GM12872 (cell line): ENCODE measurements around the gene PRR23E.

ENCODE experiments used
- TF ChIP-seq, protein P1 (sequence below): IDR thresholded peaks from 3 replicates; pipeline ENCODE4 v1.5.1; 2011; ENCODE audit warnings: low read depth, mild to moderate bottlenecking, low read length, moderate library complexity; ENCODE audit not compliant: insufficient read depth

The PRR23E gene

DNA sequence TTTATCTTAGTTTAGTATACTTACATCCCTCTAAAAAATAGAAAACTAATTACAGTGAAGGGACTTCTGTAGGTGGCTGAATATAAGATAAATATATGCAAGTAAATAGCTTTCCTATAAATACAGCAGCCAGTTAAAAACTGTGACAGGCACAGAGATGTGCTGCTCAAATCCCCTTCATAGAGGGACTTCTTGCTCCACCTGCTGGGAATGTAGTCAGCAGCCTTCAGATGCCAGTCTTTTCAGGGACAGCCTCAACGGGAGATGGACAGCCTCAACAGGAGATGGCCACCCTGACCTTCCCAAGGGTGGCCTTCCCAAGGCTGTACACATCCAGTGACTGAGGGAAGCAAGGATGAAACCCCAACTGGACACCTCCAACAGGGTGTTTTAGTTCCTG is 15.7 kb upstream of the PRR23E start:
- TF ChIP-seq, protein P1, sequence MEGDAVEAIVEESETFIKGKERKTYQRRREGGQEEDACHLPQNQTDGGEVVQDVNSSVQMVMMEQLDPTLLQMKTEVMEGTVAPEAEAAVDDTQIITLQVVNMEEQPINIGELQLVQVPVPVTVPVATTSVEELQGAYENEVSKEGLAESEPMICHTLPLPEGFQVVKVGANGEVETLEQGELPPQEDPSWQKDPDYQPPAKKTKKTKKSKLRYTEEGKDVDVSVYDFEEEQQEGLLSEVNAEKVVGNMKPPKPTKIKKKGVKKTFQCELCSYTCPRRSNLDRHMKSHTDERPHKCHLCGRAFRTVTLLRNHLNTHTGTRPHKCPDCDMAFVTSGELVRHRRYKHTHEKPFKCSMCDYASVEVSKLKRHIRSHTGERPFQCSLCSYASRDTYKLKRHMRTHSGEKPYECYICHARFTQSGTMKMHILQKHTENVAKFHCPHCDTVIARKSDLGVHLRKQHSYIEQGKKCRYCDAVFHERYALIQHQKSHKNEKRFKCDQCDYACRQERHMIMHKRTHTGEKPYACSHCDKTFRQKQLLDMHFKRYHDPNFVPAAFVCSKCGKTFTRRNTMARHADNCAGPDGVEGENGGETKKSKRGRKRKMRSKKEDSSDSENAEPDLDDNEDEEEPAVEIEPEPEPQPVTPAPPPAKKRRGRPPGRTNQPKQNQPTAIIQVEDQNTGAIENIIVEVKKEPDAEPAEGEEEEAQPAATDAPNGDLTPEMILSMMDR = no peak

DNA sequence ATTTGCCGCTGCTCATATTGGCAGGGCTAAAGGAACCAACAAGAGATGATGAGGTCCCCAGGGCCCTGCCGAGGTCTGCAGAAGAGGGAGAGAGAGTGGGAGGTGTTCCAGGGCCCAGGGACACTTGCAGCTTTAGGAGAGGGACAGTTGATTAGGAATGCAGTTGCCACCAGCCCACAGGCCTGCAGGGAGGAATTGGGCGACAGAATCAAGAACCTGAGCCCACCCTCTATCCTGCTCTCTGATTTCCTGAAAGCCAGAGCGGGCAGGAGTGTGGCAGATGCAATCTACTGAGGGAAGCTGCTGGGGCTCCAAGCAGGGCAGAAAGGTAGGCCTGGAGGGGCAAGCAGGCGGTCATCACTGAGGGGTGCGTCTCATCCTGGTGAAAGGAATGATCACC is 12.1 kb upstream of the PRR23E start:
- TF ChIP-seq, protein P1 = no peak

DNA sequence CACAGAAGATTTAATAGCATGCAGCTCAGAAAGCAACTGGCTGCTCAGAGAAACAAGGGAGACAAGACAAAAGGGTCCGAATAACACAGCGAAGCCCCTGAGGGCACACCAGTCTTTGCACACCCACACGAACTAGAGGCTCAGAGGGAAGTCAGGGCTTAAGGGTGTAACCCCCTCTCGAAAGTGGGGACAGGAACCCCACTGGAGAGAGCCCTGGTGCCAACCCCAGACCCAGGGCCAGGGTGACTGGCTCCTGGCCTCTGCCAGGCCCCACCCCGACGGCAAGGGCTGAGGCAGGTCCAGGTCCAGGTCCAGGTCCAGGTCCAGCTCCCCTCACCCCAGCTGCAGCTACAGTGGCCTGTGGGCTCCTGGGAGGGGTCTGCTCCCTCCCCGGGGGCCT is 10.5 kb upstream of the PRR23E start:
- TF ChIP-seq, protein P1 = no peak

DNA sequence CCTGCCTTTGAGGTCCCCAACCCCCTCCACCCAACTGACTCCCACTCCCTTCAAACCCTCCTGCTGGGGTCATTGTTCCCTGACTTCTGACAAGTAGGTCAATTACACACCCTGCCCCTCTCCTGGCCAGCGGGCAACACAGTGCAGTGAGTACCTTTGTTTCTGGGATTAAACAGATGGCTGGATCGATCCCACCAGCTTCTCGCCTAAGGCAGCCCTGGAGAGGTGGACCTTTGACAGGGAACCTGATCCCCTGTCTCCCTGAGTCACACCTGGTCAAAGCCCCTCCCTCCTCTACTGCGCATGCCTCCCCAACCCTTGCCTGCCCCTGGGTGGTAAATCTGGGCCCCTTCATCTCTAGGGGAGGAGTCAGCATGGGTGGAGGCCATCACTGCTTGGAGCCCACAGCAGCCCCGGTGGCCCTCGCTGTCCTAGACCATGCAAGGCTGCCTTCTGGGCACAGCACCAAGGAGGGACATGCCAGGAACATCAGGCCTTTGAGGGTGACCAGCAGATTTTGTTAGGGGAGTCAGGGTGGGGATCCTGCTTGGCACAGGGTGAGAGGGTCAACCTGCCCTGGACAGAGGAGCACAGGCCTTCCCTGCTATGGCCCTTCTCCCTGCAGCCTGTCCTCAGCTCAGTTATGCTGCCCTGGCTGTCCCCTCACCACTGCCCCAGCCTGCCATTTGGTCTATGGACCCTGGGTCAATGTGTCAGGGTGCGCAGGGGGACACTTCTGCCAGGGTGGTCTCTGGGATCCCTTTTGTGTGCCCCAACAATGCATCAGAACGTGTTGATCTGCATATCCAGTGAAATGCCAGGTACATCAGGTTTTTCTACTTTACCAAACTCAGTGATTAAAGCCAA is 9.8 kb upstream of the PRR23E start:
- TF ChIP-seq, protein P1 = no peak

DNA sequence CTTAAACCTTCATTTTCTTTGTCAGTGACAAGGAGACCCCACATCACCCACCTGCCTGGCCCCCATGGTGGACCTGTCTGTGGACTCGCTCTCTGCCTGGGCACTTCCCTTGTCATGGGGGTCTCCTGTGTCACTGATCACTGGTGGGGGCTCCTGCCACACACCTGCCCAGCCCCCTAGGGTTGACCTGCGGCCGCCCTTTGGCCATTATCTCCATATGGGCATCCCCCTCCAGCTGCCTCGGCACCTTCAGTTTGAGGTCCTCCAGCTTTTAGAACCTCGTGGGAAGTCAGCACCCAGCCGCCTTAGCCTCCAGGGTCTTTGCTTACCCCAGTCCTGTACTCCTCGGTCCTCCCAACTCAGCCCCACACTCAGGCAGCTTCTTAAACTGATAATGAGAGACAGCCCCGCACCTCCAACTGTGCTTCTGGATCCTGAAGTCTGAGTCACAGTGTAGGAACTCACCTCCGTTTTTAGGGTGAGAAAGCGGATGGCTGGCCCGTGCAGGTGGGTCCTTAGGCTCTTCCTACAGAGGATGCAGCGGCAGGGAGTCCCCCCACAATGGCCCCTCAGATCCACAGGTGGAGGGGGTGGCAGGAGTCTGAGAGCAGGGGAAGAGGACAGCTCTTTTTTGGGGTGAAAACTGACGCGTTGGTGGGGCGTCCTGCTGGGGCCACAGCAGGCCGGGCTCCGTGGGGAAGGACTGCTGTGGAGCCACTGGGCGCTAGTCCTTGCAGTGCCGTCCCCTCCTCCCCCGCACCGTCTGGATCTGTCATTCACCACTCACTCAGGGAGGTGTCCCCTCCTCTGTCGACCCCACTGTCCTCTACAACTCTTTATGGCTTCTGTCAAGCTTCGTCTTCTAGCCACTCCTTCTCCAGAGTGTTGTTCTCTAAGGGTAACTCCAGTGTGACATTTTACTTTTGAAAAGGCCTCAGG is 8.7 kb upstream of the PRR23E start:
- TF ChIP-seq, protein P1 = no peak

DNA sequence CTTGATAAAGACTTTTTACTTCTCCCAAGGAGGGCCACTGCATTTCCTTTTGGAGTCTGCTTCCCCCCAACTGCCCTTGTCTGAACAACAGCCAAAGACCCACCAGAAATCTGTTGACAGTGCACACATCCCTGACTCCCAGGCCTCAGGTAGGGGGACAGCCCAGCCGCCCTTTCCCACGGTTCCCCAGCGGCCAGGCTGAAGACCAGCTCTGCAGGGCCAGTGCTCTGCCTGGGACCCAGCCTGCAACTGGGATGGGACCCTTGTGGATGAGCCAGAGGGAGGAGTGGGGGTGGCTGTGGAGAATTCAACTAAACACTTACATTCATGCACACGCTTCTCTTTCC is 8.1 kb upstream of the PRR23E start:
- TF ChIP-seq, protein P1 = no peak

DNA sequence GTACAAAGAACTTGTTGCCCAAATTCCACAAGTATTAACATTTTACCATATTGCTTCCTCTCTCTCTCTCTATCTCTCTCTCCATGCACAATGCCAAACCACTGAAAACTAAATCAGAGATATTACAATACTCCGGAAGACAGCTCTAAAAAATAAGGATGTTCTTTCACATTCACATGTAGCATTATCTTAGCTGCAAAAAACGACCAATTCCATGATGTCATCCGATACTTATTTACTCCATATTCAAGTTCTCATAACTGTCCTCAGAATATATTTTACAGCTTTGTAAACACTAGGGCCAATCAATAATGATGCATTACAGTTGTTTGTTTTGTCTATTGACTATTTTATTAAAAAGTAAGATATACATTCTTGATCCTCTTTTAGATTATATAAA is 7.7 kb upstream of the PRR23E start:
- TF ChIP-seq, protein P1 = no peak
